Trophoblast cell (in vitro differentiated cells and primary cell): ENCODE data around the gene TMEM38B.
"Not testable (repeated sequence)": the region's sequence is repeated elsewhere in the genome, so short reads cannot be mapped to it uniquely, and the experiment has no call there.

Experiments
- DNase-seq, 2 donors: peaks; one replicate each; pipeline ENCODE4 v3.0.0-alpha.2; 2016
- H2AFZ ChIP-seq: 2 replicates; pipeline ENCODE4 v1.6.1; 2013; ENCODE audit warnings: low read length, moderate library complexity, mild to moderate bottlenecking; ENCODE audit not compliant: insufficient read depth, poor library complexity
- H2AK5ac ChIP-seq: 2 replicates; pipeline ENCODE4 v1.6.1; 2013; ENCODE audit warnings: mild to moderate bottlenecking, low read length
- H2BK120ac ChIP-seq: 2 replicates; pipeline ENCODE4 v1.6.1; 2013; ENCODE audit warnings: low read length, mild to moderate bottlenecking, moderate library complexity; ENCODE audit not compliant: insufficient read depth, poor library complexity
- H2BK12ac ChIP-seq: 2 replicates; pipeline ENCODE4 v1.6.1; 2013; ENCODE audit warnings: mild to moderate bottlenecking, low read length, moderate library complexity
- H2BK5ac ChIP-seq: 2 replicates; pipeline ENCODE4 v1.6.1; 2013; ENCODE audit warnings: low read length, low read depth, moderate library complexity, mild to moderate bottlenecking; ENCODE audit not compliant: poor library complexity
- H3K14ac ChIP-seq: 2 replicates; pipeline ENCODE4 v1.6.1; 2013; ENCODE audit warnings: mild to moderate bottlenecking, low read length
- H3K18ac ChIP-seq: 2 replicates; pipeline ENCODE4 v1.6.1; 2013; ENCODE audit warnings: mild to moderate bottlenecking, low read length
- H3K23ac ChIP-seq: 2 replicates; pipeline ENCODE4 v1.6.1; 2013; ENCODE audit warnings: low read length
- H3K27ac ChIP-seq: 2 replicates; pipeline ENCODE4 v1.5.1; 2013; ENCODE audit warnings: low read depth, mild to moderate bottlenecking, inconsistent platforms, low read length, moderate library complexity
- H3K27me3 ChIP-seq: 2 replicates; pipeline ENCODE4 v1.6.1; 2013; ENCODE audit warnings: inconsistent platforms, mild to moderate bottlenecking, low read length, moderate library complexity; ENCODE audit not compliant: insufficient read depth
- H3K36me3 ChIP-seq, 2 experiments: 1 replicate in 1 of 2; 2 replicates in 1 of 2; pipeline ENCODE4 v1.6.1; 2013; ENCODE audit warnings: low read length in 2 of 2, mild to moderate bottlenecking in 2 of 2, moderate library complexity in 1 of 2; ENCODE audit not compliant: insufficient read depth in 2 of 2, control insufficient read depth in 1 of 2
- H3K4ac ChIP-seq: 2 replicates; pipeline ENCODE4 v1.6.1; 2013; ENCODE audit warnings: low read depth, mild to moderate bottlenecking, low read length, moderate library complexity
- H3K4me1 ChIP-seq, 2 experiments: 1 replicate in 1 of 2; 2 replicates in 1 of 2; pipeline ENCODE4 v1.6.1; 2013; ENCODE audit warnings: low read length in 2 of 2, mild to moderate bottlenecking in 2 of 2, moderate library complexity in 1 of 2; ENCODE audit not compliant: insufficient read depth in 2 of 2, control insufficient read depth in 1 of 2
- H3K4me2 ChIP-seq: 2 replicates; pipeline ENCODE4 v1.6.1; 2013; ENCODE audit warnings: inconsistent platforms, mild to moderate bottlenecking, low read length, moderate library complexity
- H3K4me3 ChIP-seq: 2 replicates; pipeline ENCODE4 v1.5.1; 2013; ENCODE audit warnings: mild to moderate bottlenecking, low read depth, low read length, inconsistent platforms
- H3K79me1 ChIP-seq: one replicate; pipeline ENCODE4 v1.6.1; 2013; ENCODE audit warnings: low read length
- H3K79me2 ChIP-seq: 2 replicates; pipeline ENCODE4 v1.6.1; 2013; ENCODE audit warnings: low read length, mild to moderate bottlenecking; ENCODE audit not compliant: control insufficient read depth, insufficient read depth, poor library complexity
- H3K9ac ChIP-seq: 2 replicates; pipeline ENCODE4 v1.6.1; 2013; ENCODE audit warnings: mild to moderate bottlenecking, low read length
- H3K9me3 ChIP-seq: 2 replicates; pipeline ENCODE4 v1.6.1; 2013; ENCODE audit warnings: low read depth, mild to moderate bottlenecking, control low read depth, inconsistent platforms, low read length; ENCODE audit not compliant: insufficient read depth
- H4K12ac ChIP-seq: 2 replicates; pipeline ENCODE4 v1.6.1; 2013; ENCODE audit warnings: low read depth, mild to moderate bottlenecking, low read length, moderate library complexity
- H4K8ac ChIP-seq: 2 replicates; pipeline ENCODE4 v1.6.1; 2013; ENCODE audit warnings: low read depth, mild to moderate bottlenecking, low read length, moderate library complexity
- H4K91ac ChIP-seq: one replicate; pipeline ENCODE4 v1.6.1; 2013; ENCODE audit warnings: low read depth, mild to moderate bottlenecking, low read length, moderate library complexity
- WGBS: extraction: QIAGEN DNeasy Blood & Tissue Kit; methylation state at CpG from one replicate; pipeline ENCODE4 v1.1.7; 2013; ENCODE audit warnings: missing lambda C conversion rate; ENCODE audit not compliant: insufficient read length, insufficient coverage; ENCODE audit errors: extremely low coverage; 5-methylcytosine and 5-hydroxymethylcytosine counted together

TMEM38B gene

DNA sequence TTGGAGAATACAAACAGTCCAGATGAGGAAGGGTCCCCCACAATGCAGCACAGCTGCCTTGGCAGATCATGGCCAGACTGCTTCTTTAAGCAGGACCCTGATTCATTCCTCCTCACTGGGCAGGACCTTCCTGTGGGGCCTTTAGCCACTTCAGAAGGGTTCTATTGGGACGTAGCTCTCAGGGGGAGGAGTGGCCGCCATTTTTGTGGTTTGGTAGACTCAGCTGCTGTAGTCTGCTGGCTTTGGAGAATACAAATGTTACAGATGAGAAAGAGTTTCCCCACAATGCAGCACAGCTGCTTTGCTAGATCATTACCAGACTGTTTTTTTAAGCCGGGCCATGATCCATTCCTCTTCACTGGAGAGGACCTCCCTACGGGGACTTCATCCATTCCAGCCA is 57.4 kb downstream of the TMEM38B start:
- Histone ChIP-seq H2BK5ac (no peak overlapping the region), H3K14ac (no peak overlapping the region), H4K8ac (no peak overlapping the region), H3K4ac (no peak overlapping the region), H2BK120ac (no peak overlapping the region), H2AFZ (no peak overlapping the region), H3K23ac (no peak overlapping the region), H3K79me2 (no peaks in the 10 kb centered on the region), H2AK5ac (no peak overlapping the region), H3K27ac (no peak overlapping the region), H3K79me1 (no peaks in the 10 kb centered on the region), H3K18ac (no peak overlapping the region), H4K12ac (no peak overlapping the region), H3K36me3 (peaks cover 0 to 5% of the 10 kb centered on the region in 2 experiments), H3K4me3 (no peak overlapping the region), H3K4me1 (no peaks in the 10 kb centered on the region), H3K9ac (no peak overlapping the region), H2BK12ac (no peak overlapping the region), H3K4me2 (no peak overlapping the region), H3K9me3 (peaks cover 1% of the 10 kb centered on the region), H3K27me3 (no peaks in the 10 kb centered on the region), H4K91ac (no peak overlapping the region)
- DNase-seq, result no peak
- WGBS, result no CpG with 5 or more reads among the region's 4 CpGs

DNA sequence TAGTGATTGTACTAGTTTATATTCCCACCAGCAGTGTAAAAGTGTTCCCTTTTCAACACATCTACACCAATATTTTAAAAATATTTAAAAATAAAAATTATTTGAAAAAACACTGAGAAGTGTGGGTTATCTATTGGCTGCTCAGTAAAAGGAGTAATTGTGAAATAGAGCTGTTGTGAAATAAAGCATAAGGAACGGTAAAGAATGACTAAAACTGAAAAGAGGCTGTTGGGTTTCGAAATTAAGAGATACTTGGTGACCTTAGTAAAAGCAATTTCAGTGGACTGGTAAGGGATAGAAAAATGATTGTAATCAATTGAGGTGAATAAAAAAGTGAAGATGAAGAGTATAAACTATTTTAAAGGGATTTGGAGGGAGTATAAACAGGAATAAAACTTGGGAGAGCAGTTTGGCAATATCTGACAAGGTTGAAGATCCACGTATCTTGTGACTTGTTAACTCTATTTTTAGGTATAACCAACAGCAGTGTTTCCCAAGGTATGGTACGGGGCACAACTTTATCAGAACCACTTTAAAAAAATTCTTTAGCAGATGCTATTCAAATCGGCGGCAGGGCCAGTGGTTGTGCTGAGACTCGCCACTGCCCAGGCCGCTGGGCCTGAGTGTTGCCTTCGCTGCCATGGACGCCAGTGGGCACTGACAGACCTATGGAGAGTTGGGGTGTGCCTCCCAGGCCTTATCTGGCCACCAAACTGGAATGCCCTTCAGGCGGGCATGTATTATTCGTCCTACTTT is 63.3 kb downstream of the TMEM38B start:
- H3K18ac ChIP-seq, result no peak overlapping the region
- no peak overlapping the region for H2AFZ ChIP-seq
- H3K4me2 ChIP-seq, result no peak overlapping the region
- H4K12ac ChIP-seq, result no peak overlapping the region
- WGBS, result no CpG with 5 or more reads among the region's 12 CpGs
- H3K4me1 ChIP-seq, result no peaks in the 10 kb centered on the region
- no peak overlapping the region for H4K8ac ChIP-seq
- no peak overlapping the region for H2BK12ac ChIP-seq
- peak in 1 of 2 donors; percentile 38 for DNase-seq
- no peak overlapping the region for H3K4me3 ChIP-seq
- H3K9me3 ChIP-seq, result no peaks in the 10 kb centered on the region
- no peaks in the 10 kb centered on the region for H3K27me3 ChIP-seq
- peaks cover 2% of the 10 kb centered on the region in 2 experiments for H3K36me3 ChIP-seq
- H3K14ac ChIP-seq, result no peak overlapping the region
- no peaks in the 10 kb centered on the region for H3K79me1 ChIP-seq
- H3K4ac ChIP-seq, result no peak overlapping the region
- no peak overlapping the region for H2BK120ac ChIP-seq
- no peak overlapping the region for H3K27ac ChIP-seq
- no peak overlapping the region for H3K23ac ChIP-seq
- no peak overlapping the region for H3K9ac ChIP-seq
- no peak overlapping the region for H2BK5ac ChIP-seq
- H4K91ac ChIP-seq, result no peak overlapping the region
- no peak overlapping the region for H2AK5ac ChIP-seq
- H3K79me2 ChIP-seq, result no peaks in the 10 kb centered on the region

DNA sequence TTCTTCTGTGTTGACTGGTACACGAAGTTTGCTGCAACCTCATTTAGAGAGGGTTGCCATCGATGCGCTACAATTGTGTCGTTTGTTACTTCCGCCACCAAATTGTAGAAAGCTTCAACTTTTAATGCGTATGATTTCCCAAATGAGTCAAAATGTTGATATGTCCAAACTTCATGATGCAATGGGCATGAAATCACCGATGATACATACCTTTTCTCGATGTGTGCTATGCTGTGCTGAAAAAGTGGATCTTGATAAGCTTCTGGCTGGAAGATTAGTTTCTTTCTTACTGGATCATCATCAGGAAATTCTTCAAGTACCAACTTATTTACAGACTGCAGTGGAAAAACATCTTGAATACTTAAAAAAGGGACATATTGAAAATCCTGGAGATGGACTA is 65.7 kb downstream of the TMEM38B start:
- H3K9ac ChIP-seq, result no peak overlapping the region
- no peak overlapping the region for H3K4me2 ChIP-seq
- no peak overlapping the region for H3K14ac ChIP-seq
- H4K12ac ChIP-seq, result no peak overlapping the region
- no CpG with 5 or more reads among the region's 8 CpGs for whole genome bisulfite sequencing
- H3K79me2 ChIP-seq, result no peaks in the 10 kb centered on the region
- H3K4me1 ChIP-seq, result no peaks in the 10 kb centered on the region
- H4K91ac ChIP-seq, result no peak overlapping the region
- H2AK5ac ChIP-seq, result no peak overlapping the region
- H3K36me3 ChIP-seq, result peaks cover 2% of the 10 kb centered on the region in 2 experiments
- H3K4ac ChIP-seq, result no peak overlapping the region
- H2AFZ ChIP-seq, result no peak overlapping the region
- no peak overlapping the region for H3K27ac ChIP-seq
- H2BK12ac ChIP-seq, result no peak overlapping the region
- H2BK5ac ChIP-seq, result no peak overlapping the region
- no peak overlapping the region for H4K8ac ChIP-seq
- no peak overlapping the region for H3K4me3 ChIP-seq
- no peaks in the 10 kb centered on the region for H3K27me3 ChIP-seq
- DNase-seq, result peak in 1 of 2 donors; percentile 1
- H3K23ac ChIP-seq, result no peak overlapping the region
- H3K9me3 ChIP-seq, result no peaks in the 10 kb centered on the region
- H3K18ac ChIP-seq, result no peak overlapping the region
- no peak overlapping the region for H2BK120ac ChIP-seq
- H3K79me1 ChIP-seq, result no peaks in the 10 kb centered on the region

DNA sequence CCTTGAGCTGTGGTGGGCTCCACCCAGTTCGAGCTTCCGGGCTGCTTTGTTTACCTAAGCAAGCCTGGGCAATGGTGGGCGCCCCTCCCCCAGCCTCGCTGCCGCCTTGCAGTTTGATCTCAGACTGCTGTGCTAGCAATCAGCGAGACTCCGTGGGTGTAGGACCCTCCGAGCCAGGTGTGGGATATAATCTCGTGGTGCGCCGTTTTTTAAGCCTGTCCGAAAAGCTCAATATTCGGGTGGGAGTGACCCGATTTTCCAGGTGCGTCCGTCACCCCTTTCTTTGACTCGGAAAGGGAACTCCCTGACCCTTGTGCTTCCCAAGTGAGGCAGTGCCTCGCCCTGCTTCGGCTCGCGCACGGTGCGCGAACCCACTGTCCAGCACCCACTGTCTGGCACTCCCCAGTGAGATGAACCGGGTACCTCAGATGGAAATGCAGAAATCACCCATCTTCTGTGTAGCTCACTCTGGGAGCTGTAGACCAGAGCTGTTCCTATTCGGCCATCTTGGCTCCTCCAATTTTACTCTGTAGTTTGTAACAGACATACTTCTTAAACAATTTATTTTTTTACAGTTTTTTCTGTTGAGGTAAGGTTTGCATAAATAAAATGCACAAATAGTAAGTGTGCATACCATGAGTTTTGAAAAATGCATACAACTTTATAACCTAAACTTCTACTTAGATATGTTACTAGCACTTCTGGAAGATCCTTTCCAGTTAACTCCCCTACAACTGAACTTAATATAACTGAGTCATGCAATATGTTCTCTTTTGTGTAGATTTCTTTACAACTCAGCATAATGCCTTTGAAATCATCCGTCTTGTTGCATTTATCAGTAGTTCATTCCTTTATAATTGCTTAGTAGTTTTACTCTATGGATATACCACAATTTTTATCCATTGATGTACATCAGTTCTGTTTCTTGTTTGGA is 88.5 kb downstream of the TMEM38B start:
- H4K12ac ChIP-seq, H2BK12ac ChIP-seq, H3K4ac ChIP-seq, H3K4me3 ChIP-seq, H2BK5ac ChIP-seq, H3K27me3 ChIP-seq, H4K91ac ChIP-seq, H3K79me2 ChIP-seq, H4K8ac ChIP-seq, H3K4me1 ChIP-seq, H3K27ac ChIP-seq, H2AK5ac ChIP-seq, H3K79me1 ChIP-seq, H2AFZ ChIP-seq, H3K14ac ChIP-seq, H2BK120ac ChIP-seq, H3K9ac ChIP-seq, H3K4me2 ChIP-seq, H3K36me3 ChIP-seq, H3K18ac ChIP-seq, H3K23ac ChIP-seq, H3K9me3 ChIP-seq: not testable (repeated sequence)
- DNase-seq, result peak in 1 of 2 donors; percentile 33
- no CpG with 5 or more reads among the region's 27 CpGs for WGBS
